GM12865 (cell line): ENCODE results near the gene NF1.
A peak's percentile ranks its signal among the peaks of the same experiment; 100 is the strongest.

Experiments
- DNase-seq: peaks from one replicate; pipeline ENCODE4 v3.0.0; 2010; ENCODE audit warnings: low read depth
- H3K4me3 ChIP-seq: 2 replicates; pipeline ENCODE4 v1.5.1; 2011; ENCODE audit warnings: mild to moderate bottlenecking, low read depth, low read length, control low read depth
- CTCF ChIP-seq: IDR thresholded peaks from 2 replicates; pipeline ENCODE4 v1.5.1; 2011; ENCODE audit warnings: low read length, control low read depth, low read depth, inconsistent platforms; ENCODE audit not compliant: insufficient read depth; ENCODE audit errors: missing control alignments

NF1 gene

GRCh38 chr17:31128241-31128640 is 33.5 kb downstream of the NF1 start:
- TF ChIP-seq CTCF, result no peak
- no peak for DNase-seq
- H3K4me3 ChIP-seq, result no peak overlapping the region

- no peak for TF ChIP-seq CTCF
- DNase-seq, result no peak
Observed at GRCh38 chr17:31130286-31131224, 35.8 kb downstream of the NF1 start.

GRCh38 chr17:31131299-31131698 is 36.5 kb downstream of the NF1 start:
- DNase-seq, result no peak
- TF ChIP-seq CTCF, result no peak

More at GRCh38 chr17:31130286-31131224, 35.8 kb downstream of the NF1 start:
- no peak overlapping the region for H3K4me3 ChIP-seq

GRCh38 chr17:31132977-31133376 is 38.2 kb downstream of the NF1 start:
- DNase-seq, result peak; percentile 8
- H3K4me3 ChIP-seq, result no peak overlapping the region
- TF ChIP-seq CTCF, result no peak

More at GRCh38 chr17:31131299-31131698, 36.5 kb downstream of the NF1 start:
- no peak overlapping the region for H3K4me3 ChIP-seq

- H3K4me3 ChIP-seq, result no peak overlapping the region
- peak; percentile 9 for DNase-seq
- TF ChIP-seq CTCF, result no peak
Observed at GRCh38 chr17:31134576-31134975, 39.8 kb downstream of the NF1 start.

GRCh38 chr17:31136319-31136718 is 41.5 kb downstream of the NF1 start:
- no peak overlapping the region for H3K4me3 ChIP-seq
- no peak for DNase-seq
- no peak for TF ChIP-seq CTCF
